Fibroblast of lung (primary cell): Measurements from ENCODE around the gene CRYL1.

Experiments used
- EZH2 ChIP-seq: IDR thresholded peaks from 2 replicates; pipeline ENCODE4 v1.5.1; 2012; ENCODE audit warnings: low read length, control low read depth, mild to moderate bottlenecking; ENCODE audit errors: missing control alignments
- TF ChIP-seq, protein P1 (sequence below), 2 donors: IDR thresholded peaks in 1 of 2; conservative IDR thresholded peaks in 1 of 2; 1 replicate in 1 of 2; 2 replicates in 1 of 2; pipeline ENCODE4 v1.5.1; 2011 to 2012; ENCODE audit warnings: low read length in 2 of 2, control low read depth in 1 of 2, inconsistent platforms in 1 of 2, low read depth in 1 of 2, mild to moderate bottlenecking in 1 of 2

- TF ChIP-seq, protein P1, sequence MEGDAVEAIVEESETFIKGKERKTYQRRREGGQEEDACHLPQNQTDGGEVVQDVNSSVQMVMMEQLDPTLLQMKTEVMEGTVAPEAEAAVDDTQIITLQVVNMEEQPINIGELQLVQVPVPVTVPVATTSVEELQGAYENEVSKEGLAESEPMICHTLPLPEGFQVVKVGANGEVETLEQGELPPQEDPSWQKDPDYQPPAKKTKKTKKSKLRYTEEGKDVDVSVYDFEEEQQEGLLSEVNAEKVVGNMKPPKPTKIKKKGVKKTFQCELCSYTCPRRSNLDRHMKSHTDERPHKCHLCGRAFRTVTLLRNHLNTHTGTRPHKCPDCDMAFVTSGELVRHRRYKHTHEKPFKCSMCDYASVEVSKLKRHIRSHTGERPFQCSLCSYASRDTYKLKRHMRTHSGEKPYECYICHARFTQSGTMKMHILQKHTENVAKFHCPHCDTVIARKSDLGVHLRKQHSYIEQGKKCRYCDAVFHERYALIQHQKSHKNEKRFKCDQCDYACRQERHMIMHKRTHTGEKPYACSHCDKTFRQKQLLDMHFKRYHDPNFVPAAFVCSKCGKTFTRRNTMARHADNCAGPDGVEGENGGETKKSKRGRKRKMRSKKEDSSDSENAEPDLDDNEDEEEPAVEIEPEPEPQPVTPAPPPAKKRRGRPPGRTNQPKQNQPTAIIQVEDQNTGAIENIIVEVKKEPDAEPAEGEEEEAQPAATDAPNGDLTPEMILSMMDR (conservative IDR thresholded peaks at IDR 0.05 in 1 of 2, IDR thresholded peaks at IDR 0.05 in 1 of 2; ENCODE audit: low read depth in 1 of 2, low read length in 2 of 2), result no peak
- no peak for TF ChIP-seq EZH2
Observed at GRCh38 chr13:20528452-20528851, 2.8 kb upstream of the CRYL1 start.
